HCT116 (cell line): Measurements from ENCODE around the gene CDKL1.

Source experiments
- EZH2phosphoT487 ChIP-seq: fragments of 200-600 bp; IDR thresholded peaks from 2 replicates; pipeline ENCODE4 v1.6.1; 2018; ENCODE audit warnings: antibody characterized with exemption, borderline replicate concordance
- POLR2AphosphoS5 ChIP-seq: IDR thresholded peaks from 2 replicates; pipeline ENCODE4 v1.6.1; 2011; ENCODE audit warnings: mild to moderate bottlenecking, low read depth, low read length, moderate library complexity

- TF ChIP-seq EZH2phosphoT487 (no peak), POLR2AphosphoS5 (no peak)
These were observed 16.2 kb downstream of the CDKL1 start for GRCh38 chr14:50380455-50380854.
